Measurements from ENCODE around the gene MECP2.
"Not testable (repeated sequence)": the region's sequence is repeated elsewhere in the genome, so short reads cannot be mapped to it uniquely, and the experiment has no call there.

The MECP2 gene

DNA sequence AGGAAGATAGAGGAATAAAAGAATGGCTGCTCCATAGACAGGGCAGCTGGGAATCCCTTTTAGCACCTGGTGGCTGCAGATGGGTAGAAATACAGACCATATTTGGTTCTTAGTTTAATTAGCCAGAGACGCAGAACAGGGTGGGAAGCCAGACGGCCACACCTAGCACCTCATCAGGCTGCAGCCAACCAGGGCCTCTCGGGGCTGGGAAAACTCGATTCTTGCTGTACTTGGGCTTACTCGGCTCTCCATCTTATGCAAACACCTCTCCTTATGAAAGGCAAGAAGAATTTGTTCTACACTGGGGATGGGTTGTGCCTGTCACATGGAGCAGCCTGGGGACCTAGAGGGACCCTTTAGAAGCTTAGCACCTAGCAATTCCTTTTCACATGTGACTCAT lies 97.5 kb downstream of the MECP2 start:
- H3K4me3 ChIP-seq (ENCODE audit: low read depth, low read length): no peak overlapping the region
- peak; percentile 32 for DNase-seq (ENCODE audit: low read depth)
- no peak for TF ChIP-seq CTCF (IDR thresholded peaks at IDR 0.05; ENCODE audit: control insufficient read depth, extremely low read depth, insufficient read depth)

- TF ChIP-seq CTCF (IDR thresholded peaks at IDR 0.05; ENCODE audit: control insufficient read depth, extremely low read depth, insufficient read depth): no peak
- DNase-seq (ENCODE audit: low read depth): no peak
- no peak overlapping the region for H3K4me3 ChIP-seq (ENCODE audit: low read depth, low read length)
These were observed 98.0 kb downstream of the MECP2 start for GRCh38 chrX:153999359-154000037.

GRCh38 chrX:153995504-153995903 lies 102.0 kb downstream of the MECP2 start:
- DNase-seq (ENCODE audit: low read depth): no peak
- no peak for TF ChIP-seq CTCF (IDR thresholded peaks at IDR 0.05; ENCODE audit: control insufficient read depth, extremely low read depth, insufficient read depth)
- no peak overlapping the region for H3K4me3 ChIP-seq (ENCODE audit: low read depth, low read length)

- DNase-seq (ENCODE audit: low read depth); H3K4me3 ChIP-seq (ENCODE audit: low read depth, low read length): not testable (repeated sequence)
These were observed 103.1 kb downstream of the MECP2 start for GRCh38 chrX:153994398-153994797.

DNA sequence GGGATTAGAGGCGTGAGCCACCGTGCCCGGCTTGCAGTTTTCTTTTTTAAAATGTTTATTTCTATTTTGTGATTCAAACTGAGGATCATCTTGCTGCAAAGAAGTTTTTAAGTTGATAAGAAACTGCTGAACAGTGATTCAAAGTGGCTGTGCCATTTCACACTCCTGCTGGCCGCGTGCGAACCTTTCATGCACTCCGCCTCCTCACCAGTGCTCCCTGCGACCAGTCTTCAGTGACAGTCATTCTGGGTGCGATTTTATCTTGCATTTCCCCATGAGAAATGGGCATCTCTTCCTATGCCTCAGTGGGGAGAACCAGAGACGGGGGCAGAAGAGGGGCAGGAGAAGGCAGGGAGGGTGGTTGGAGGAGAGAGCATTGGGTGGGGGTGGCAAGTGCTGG lies 103.5 kb downstream of the MECP2 start:
- TF ChIP-seq CTCF (IDR thresholded peaks at IDR 0.05; ENCODE audit: control insufficient read depth, extremely low read depth, insufficient read depth): no peak
- no peak for DNase-seq (ENCODE audit: low read depth)
- H3K4me3 ChIP-seq (ENCODE audit: low read depth, low read length): no peak overlapping the region

- no peak for DNase-seq (ENCODE audit: low read depth)
- H3K4me3 ChIP-seq (ENCODE audit: low read depth, low read length): no peak overlapping the region
- TF ChIP-seq CTCF (IDR thresholded peaks at IDR 0.05; ENCODE audit: control insufficient read depth, extremely low read depth, insufficient read depth): no peak
These were observed 104.4 kb downstream of the MECP2 start for GRCh38 chrX:153993079-153993478.

- H3K4me3 ChIP-seq (ENCODE audit: low read depth, low read length): no peak overlapping the region
- no peak for DNase-seq (ENCODE audit: low read depth)
- TF ChIP-seq CTCF (IDR thresholded peaks at IDR 0.05; ENCODE audit: control insufficient read depth, extremely low read depth, insufficient read depth): no peak
These were observed 105.3 kb downstream of the MECP2 start for GRCh38 chrX:153992180-153992579.

Data from LNCaP clone FGC (cell line).